GM15510 (cell line): ENCODE results near the gene FNDC3B.

Source experiments
- POLR2A ChIP-seq: IDR thresholded peaks from 3 replicates; pipeline ENCODE4 v1.6.1; 2011; ENCODE audit warnings: borderline replicate concordance; ENCODE audit not compliant: insufficient read length; ENCODE audit errors: extremely low read depth

Gene FNDC3B

DNA sequence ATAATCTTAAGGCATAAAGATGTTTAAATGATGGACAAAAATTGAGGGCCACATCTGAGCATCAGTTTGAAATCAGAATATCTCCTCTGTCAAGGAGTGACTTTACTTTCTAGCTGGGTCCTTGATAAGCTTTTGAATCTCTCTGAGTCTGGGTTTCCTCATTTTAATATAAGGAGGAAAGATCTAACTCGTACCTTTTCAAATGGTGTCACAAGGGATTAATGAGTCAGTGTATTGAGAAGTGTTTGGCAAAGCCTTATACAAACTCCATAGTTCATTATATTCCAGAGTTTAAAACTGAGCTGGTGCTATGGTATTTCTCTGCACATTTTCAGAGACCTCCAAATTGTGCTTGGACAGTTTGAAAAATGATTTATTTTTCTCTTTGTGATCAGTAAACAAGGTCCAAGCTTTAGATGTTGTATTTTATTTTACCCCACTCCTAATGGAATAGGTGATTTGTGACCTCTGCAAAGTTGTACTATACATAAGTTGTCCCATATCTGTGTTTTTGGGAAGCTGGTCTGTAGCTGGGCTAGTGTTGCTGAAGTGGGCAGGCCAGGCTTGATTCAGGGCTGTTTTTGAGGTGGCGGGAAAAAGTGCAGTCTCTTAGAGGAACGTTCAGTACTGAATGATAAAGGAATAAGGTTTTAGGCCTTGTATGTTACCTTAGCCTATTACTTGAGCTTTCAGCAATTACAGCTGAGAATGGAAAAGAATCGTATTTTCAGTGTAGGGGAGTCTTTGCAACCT, 5.6 kb downstream of the FNDC3B start:
- no peak for TF ChIP-seq POLR2A

DNA sequence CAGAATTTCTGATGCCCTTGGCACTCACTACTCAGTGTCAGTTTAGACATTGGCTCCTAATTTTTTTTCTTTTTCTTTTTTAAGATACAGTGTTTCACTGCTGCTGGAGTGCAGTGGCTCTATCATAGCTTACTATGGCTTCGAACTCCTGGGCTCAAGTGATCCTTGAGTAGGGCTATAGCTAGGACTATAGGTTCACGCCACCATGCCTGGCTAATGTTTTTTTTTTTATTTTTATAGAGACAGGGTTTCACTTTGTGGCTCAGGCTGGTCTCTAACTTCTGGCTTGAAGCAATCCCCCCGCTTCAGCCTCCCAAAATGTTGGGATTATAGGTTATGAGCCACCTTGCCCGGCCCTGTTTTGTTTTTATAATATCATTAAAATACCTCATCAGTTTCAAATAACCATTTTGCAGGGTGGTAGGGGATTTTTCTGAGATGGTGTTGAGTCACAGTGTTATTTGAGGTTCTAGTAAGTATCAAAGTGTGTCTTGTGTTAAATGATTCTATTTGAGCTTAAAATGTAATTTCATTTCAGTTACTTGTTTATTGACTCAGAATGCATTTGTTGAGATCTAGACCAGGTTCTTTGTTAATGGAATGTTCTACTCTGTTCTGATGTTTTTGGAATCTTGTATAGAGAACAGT, 7.0 kb downstream of the FNDC3B start:
- TF ChIP-seq POLR2A = no peak

DNA sequence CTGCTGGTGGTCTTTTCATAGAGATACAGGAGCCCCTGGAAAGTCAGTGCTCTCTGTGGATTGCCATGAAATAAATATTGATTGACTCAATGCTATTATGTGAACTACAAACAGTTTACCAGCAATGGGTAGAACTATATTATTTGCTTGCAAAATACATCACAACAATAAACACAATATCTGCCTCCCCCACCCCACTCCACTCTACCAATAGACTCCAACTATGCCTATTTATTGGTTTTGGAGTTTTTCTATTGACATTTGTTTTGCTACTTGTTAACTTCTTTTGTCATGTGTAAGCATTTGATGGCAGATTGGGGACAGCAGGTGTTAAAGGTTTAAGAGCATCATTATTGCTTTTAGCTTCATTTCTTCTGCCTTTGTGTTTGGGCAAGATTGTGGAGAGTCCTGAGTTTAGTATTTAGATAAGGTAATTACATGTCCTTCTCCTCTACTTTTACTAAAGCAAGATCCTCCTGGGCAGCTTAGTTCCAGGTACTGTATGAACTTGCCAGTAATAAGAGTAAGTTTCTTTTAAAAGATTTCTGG, 8.3 kb downstream of the FNDC3B start:
- TF ChIP-seq POLR2A = no peak

DNA sequence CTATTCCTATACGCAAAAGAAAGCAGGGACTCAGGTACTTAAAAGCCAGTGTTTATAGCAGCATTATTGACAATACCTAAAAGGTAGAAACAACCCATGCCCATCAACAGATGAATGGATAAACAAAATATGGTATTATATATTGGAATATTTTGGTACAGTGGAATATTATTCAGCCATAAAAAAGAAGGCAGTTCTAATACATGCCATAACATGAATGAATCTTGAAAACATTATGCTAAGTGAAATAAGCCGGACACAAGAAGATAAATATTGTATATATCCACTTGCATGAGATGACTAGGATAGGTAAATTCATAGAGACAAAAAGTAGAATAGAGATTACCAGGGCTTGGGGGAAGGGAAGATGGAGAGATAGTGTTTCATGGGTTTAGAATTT, 9.2 kb downstream of the FNDC3B start:
- TF ChIP-seq POLR2A = no peak

DNA sequence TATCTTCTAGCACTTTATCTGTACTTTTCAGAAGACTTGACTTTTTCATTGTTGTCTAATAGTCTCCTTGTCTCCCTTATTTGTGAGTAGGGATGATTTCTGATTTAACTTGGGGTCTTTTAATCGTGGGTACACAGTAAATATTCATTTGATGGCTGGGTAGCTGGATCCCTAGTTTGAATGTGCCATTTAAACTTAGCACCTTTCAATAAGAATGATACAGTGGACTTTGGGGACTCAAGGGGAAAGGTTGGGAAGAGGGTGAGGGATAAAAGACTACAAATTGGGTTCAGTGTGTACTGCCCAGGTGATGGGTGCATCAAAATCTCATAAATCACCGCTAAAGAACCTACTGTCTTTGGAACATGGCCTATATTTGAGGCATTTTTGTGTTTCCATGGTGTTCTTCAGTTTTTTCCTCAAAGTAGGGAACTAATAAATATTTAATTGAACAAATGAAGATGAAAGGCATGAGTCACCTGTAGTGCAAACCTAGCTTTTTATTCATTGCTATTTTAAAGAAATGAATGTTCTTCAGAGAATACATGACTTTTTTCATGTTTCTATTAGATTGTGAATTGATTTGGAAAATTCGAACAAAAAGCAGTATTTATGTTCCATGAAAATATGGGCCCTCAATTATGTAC, 12.1 kb downstream of the FNDC3B start:
- TF ChIP-seq POLR2A = no peak

DNA sequence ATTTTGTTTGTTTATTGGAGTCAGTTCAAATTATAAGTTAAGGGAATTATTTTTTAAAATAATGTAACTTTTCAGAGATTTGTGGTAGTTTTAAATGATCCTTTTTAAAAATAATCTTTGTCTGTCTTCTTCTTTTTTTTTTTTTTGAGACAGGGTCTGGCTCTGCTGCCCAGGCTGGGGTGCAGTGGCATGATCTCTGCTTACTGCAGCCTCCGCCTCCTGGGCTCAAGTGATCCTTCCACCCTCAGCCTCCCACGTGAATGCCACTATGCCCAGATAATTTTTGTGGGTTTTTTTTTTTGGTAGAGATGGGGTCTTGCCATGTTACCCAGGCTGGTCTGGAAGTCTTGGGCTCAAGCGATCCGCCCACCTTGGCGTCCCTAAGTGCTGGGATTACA, 12.6 kb downstream of the FNDC3B start:
- no peak for TF ChIP-seq POLR2A

DNA sequence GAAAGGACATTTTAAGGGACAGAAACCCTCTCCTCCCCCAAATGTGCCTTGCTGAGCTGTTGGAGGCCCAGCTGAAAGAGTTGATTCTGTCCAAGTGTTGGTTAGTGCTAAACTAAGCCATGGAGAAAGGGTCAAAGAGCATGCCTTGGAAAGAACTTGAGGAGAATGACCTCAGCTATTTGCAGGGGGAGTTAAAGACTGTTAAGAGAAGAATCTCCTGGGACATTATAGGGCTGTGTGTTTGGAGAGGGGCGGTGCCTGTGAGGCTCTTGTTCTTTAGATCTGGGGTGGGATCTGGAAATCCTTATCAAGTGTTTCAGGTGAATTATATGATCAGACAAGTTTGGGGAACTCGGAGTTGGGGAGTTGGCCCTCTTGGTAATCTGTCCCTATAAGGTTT, 13.0 kb downstream of the FNDC3B start:
- TF ChIP-seq POLR2A = no peak

DNA sequence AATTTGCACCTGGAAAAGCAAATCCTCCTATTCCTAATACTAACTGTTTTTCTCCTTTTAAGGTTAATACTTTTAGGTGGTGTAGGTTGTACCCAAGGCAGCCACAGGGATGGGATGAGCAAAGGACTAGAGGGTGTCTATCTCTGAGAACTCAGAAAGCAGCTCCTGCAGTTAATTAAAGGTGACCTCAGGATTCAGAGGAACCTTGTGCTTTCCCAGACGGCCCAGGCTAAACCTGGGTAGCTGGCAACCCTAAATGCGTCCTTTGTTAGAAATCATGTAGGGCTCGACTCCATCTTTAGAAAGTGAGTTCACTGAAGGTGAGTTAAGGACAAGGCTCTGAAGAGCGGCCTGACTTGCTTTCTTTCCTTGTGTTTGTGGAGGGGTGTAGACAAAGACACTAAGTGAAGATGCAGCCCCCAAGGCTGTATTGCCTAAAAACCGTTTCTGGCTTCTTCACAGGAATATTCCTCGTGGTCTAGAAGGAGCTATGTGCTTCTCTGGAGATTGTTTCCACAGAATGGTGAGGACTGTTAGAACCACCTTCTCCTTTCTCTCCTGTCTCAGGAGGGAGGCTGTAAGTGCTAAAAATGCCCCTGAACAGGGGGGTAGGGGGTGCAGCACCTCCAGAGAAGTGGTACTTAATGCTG, 14.9 kb downstream of the FNDC3B start:
- TF ChIP-seq POLR2A = no peak

DNA sequence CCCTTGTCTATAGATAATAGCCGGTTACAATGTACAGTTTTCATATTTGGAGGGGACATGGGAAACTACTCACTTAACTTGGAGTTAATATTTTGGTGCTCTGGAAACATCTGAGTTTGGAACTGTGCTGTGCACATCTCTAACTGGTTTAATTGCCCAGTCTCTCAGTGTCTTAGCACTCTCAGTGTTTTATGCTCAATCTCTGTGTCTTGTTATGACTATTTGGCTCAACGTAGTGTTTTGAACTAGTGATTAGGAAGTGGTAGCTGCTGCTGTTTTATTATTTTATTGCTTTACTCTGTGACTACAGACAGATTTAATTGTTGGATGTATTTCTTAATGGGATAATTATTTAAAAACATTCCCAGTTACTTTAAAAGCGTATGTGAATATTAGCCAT, 17.0 kb downstream of the FNDC3B start:
- TF ChIP-seq POLR2A = no peak

DNA sequence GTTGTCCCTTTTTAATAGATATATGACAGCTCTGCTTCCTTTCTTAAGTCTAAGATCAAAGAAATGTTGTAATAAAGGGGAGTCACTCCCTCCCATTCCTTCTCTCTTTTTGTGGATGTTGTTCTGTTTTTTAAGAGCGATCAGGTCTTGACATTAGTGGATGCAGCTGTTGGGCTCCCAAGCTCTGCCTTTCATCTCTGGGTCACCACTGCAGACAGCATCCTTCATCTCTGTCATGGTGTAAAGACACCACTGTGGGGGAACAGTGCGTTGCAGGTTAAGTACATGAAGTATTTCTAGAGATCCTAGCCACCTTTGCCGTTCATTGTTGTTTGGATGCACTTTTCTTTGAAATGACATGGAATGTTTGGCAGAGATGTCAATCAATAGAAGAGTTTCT, 17.7 kb downstream of the FNDC3B start:
- no peak for TF ChIP-seq POLR2A

DNA sequence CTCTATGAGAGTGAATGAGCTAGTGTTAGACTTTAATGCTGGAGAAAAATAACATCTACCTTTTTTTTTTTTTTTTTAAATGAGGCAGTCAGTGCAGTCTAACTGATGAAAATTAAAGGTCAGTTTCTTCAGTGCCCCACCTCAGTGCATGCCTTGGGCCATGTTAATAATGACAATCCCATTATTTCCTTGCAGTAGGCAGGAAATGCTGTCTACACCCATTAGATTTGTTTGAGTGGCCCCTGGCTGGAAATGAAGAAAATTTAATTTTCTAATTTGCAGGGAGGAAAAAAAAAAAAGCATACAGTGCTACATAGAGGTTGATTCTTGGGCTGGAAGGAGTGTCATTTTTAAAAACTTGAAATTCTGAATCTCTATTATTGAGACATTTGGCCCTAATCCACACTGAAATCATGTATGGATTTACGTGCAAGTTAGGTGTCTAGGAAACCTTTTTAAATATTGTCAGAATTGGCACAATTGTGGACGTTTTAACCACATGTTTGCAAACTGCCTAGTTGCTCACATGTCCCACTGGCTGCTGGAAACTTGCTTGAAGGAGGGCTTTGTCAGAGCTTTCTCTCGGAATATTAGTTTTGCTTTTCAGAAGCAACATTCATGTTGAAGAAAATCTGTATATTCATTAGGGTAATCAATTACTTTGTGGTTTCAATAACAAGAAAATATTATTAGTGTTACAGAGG, 18.4 kb downstream of the FNDC3B start:
- no peak for TF ChIP-seq POLR2A

DNA sequence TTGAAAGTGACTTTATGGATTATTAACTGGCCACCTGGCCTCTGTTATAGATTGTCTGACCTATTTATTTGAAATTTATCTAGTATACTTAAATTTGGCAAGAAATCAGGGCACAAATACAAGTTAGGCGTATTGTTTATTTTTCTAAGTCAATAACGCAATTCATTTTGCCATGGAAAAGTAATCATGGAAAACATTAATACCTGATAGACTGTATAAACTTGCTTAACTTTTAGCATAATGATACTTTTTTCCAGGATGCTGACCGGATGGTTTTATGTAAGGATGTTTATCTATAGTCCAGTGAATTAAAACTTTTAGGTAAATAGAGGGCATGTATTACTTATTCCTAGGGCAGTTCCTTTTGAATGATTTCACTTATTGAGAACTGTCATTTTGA, 20.2 kb downstream of the FNDC3B start:
- TF ChIP-seq POLR2A = no peak

DNA sequence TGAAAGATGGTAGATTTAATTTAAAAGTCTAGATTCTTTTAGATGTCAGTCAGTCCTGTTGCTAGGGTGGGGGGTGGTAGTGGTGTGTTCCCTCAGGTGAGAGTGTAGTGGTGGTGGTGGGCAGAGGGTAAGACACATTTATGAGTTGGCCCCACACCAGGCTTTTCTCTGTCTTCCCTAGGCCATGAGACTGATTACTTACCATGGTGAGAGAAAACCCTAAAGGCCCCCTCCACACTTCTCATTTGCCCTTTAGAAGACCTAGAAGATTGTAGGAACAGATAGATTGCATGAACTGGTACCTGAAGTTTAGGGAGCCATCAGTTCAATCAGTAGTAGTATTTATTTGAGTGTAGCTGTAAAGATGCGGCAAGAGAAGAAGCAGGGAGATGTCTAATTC, 20.9 kb downstream of the FNDC3B start:
- no peak for TF ChIP-seq POLR2A

DNA sequence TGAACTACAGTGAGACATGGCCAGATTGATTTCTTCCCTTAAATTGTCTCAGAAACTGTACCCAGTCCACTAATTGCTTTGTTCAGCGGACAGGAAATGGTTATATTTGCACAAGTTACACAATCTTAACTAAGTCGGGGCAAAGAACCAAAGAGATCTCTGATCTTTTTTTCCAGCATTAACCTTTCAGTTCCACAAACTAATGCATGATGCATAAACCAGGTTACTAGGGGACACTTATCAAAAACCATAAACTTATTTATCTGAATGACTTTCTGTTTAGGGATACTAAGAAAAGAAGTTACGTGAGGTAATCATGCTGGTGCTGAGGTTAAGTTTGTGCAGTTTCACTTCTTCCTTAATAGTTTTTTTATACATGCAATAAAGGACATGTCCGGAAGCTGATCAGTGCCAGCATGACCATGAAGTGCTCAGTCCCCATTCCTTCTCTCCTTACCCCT, 22.4 kb downstream of the FNDC3B start:
- TF ChIP-seq POLR2A = no peak

DNA sequence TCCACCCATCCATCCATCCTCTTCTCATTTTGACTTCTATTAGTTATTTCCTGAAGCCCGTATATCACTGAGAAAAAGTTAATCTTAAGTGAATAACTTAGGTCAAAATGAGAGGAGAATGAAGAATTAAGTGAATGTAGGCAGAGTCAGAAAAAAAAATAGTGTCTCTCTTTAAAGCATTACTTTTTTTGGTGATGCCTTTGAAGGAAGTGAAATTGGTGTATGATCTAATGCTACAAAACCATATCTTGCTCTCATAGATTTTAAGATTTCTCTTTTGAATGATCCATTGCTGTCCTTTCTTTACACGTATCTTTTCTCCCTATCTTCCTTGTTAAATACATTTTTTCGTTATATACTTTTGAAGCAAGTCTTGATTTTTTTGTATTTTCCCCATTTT, 23.4 kb downstream of the FNDC3B start:
- no peak for TF ChIP-seq POLR2A
